ENCODE data around the gene CFAP20DC.
"Not testable (repeated sequence)": the region's sequence is repeated elsewhere in the genome, so short reads cannot be mapped to it uniquely, and the experiment has no call there.

Gene CFAP20DC

DNA sequence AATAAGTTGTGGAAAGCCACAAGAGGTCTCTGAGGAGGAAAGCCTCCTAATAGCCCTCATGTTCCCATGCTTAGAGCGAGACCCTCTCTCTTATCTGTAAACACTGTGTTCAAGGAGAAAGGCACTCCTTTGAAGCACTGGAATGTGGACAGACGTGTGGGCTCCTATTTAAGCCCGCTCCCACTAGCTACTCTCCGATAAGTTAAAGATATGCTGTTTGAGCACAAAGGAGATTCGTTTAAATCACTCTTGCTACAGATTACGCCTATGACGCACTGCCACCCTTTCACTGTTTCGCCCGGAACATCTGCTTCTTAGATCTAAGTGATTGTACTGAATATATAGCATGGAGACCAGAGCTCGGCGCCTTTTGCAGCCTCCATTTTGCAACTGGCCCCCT, 325.5 kb downstream of the CFAP20DC start:
- DNase-seq: no peak

DNA sequence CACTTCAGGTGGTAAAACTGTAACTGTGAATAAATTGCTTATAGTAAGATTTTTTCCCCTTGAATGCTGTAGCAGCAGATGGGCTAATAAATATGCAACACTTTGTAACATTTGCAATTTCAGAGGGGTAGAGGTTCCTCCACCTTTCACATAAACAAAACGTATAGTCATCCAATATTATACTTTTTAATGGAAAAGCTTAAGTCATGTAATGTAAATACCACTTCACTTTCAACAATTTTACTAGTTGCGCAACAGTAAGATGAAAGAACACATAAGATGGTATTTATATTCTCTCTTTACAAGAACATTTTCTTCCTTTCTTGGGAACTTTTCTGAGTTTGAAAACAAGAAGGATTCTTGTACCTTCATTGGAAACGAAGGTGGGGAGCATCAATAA, 326.7 kb downstream of the CFAP20DC start:
- DNase-seq: no peak

DNA sequence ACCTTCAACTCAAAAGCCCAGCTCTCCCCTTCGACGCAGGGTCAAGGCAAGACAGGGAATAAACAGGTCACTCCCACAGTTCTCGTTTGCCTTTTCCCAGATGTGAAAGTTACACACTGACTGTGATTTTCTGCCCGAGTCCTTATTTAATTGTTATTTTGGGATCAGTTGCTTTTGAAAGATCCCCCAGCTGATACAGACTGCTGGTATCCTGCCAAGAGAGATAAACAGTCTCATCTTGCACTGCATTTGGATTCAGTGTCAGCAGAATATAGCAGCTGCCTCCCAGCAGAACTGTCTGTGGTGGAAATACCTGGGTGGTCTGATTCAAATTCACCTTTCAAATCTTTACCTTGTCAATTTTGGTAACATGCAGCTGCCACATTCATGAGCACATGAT, 327.3 kb downstream of the CFAP20DC start:
- DNase-seq: no peak

DNA sequence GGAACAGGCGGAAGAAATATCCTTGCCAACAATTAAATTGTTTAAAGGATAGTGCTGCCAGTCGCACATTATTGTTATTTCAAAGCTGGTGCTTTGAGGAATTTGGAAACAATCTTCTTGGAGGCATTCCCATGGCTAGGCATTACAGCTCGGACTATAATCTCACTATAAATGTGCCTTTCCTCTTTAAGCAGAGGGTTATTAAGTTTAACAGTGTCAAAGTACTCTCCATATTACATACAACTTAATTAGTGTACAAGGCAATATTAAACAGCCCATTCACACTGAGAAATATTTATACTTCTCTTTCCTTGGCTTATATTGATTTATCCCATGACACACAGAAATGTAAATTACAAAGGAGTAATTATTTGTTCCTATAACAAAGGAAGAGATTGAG, 329.3 kb downstream of the CFAP20DC start:
- DNase-seq: no peak

DNA sequence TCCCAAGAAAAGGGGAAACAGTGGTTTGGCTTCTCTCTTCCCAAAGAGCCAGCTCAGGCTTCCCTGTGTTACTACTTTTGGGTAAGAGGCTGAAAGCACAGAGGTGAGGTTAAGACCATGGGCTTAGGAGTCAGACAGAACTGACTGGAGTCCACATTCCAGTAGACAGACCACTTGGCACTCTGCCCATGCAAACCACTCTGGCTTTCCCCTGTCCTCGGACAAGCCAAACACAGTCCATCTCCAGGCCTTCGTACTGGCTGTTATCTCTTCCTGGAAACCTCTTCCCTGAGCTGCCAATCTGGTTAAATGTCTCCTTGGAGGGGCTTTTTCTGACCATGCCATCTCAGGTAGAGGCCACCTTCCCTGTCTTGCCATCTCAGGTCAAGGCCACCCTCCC, 330.1 kb downstream of the CFAP20DC start:
- no peak for DNase-seq

DNA sequence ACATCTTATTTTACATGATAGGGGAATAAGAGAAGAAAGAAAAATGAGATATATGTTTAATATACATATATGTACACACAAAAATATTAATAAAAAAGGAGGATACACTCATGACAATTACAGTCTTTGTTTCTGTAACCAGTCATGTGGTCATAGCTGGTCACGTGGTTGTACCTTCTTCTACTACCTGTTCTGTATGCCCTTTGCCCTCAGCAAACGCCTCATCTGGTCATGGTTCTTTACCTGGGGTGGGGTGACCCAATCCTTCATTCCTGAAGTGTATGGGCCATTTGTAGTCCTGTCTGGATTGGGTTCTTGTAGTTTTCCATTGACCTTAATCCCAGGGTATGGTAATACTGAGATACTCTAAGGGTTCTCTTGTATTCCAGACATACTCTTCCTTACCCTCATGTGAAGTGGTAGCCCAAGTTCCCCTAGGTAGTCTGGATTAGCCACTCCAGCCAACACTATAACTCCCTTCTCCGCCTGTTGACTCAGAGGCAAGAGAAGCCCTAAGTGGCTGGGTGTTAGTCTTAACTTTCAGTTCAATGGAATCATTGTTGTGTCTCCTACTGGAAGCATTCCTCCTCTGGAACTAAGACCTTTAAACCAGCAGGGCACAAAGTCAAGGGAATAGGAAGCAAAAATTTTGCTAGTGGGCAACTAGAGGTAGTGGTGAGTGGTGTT, 336.0 kb downstream of the CFAP20DC start:
- no peak for DNase-seq

DNA sequence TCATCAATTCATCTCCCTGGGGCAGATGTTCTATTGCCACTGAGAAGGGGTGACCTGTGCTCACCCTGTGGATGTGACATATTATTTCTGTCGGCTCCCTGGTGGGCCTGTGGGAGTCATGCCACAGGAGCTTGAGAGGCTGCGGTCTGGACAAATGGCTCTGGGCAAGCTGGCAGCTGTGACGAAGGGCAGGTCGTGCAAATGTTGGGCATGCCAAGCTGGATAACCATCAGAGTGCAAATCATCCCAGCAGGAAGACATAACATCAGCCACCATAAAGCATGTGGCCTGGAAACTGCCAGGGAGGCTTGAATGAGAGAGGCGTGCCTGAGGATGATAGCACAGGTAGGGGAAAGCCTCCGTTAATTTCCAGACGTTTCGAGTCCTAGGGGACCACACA, 338.0 kb downstream of the CFAP20DC start:
- no peak for DNase-seq

DNA sequence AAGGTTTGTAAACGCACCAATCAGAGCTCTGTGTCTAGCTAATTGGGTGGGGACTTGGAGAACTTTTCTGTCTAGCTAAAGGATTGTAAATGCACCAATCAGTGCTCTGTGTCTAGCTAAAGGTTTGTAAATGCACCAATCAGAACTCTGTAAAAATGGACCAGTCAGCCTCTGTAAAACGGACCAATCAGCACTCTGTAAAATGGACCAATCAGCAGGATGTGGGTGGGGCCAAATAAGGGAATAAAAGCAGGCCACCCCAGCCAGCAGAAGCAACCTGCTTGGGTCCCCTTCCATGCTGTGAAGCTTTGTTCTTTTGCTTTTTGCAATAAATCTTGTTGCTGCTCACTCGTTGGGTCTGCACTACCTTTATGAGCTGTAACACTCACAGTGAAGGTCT, 340.8 kb downstream of the CFAP20DC start:
- DNase-seq: not testable (repeated sequence)

DNA sequence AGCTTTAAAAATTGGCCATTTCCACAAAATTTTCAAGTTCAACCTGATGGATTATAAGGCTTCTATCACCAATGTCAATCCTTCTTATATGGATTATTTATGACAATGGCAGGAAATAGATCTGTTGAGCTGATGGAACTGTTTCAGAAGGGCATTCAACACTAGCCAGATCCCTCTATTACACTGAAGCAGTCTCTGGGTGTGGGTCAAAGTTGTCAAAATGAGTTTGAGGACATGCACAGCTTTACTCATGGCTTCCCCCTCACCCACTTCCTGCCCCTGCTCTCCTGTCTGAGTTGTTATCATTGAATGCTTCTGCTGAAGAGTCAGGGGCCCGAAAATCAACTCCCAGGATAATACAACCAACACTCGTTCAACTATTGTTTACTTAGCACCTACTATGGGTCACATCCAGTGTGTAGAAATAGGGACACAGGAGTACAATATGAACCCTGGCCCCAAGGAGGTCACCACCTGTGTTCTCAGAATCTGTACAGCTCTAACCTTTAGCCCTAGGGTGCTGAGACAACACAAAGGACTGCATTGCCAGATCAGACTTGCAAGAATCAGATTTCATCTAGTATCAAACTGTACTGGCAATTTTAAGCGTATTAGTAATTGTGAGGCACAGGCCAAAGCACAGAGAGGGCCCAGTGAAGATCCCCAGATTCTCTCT, 341.6 kb downstream of the CFAP20DC start:
- no peak for DNase-seq

DNA sequence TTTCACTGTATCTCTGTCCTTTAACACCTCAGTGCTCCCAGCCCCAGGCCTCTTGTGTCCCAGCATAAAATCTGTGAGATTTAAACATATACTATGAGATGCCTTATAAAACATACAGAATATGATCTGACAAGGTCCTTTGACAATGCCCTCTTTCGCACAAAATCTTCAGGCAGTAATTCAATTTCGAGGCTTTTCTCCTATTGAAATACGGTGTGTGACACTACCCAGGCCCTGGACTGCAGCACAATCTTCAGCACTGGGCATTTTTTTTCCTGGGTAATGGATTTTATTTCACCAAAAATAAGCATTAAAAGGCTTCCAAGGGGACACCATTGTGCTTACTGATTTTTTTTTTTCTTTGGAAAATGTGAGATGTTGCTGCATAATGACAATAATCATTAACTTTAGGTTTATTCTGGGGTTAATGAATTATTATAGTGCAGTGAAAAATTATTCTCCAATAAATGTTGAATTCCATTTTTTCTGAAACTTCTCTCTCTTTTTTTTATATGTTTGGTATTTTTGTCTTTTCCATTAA, 342.4 kb downstream of the CFAP20DC start:
- no peak for DNase-seq

DNA sequence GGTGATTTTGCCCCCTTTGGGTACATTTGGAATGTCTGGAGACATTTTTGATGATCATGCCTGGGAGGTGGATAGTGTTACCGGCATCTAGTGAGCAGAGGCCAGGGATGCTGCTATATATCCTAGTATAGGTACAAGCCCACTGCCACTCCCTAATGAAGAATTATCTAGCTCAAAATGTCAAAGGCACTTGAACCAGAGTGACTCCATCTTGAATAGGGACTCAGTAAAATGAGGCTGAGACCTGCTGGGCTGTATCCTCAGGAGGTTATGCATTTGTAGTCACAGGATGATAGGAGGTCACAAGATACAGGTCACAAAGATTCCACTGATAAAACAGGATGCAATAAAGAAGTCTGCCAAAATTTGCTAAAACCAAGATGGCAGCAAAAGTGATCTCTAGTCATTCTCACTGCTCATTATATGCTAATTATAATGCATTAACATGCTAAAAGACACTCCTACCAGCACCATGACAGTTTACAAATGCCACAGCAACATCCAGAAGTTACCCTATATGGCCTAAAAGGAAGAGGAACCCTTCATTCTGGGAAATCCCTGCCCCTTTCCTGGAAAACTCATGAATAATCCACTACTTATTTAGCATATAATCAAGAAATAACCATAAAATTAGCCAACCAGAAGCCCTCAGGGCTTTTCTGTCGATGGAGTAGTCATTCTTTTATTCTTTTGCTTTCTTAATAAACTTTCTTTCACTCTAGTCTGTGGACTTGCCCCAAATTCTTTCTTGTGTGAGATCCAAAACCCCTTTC, 343.2 kb downstream of the CFAP20DC start:
- no peak for DNase-seq

DNA sequence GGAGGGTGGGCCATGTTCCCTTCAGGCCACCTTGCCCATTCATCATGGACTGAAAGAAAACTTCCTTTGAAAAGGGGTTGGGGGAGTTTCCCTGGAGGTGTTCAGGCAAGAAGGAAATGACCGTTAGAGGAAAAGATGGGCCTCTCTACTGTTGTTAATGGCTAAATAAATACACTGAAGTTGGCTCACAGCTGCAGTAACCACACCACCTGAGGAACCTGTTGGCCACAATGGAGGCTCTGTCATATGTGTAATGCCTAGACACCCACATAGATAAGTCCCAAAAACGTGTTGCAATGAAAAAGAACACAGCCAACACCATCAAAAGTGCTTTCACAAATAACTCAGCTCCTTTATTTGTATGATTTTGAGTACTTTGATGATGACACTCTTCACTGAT, 345.1 kb downstream of the CFAP20DC start:
- DNase-seq: no peak

DNA sequence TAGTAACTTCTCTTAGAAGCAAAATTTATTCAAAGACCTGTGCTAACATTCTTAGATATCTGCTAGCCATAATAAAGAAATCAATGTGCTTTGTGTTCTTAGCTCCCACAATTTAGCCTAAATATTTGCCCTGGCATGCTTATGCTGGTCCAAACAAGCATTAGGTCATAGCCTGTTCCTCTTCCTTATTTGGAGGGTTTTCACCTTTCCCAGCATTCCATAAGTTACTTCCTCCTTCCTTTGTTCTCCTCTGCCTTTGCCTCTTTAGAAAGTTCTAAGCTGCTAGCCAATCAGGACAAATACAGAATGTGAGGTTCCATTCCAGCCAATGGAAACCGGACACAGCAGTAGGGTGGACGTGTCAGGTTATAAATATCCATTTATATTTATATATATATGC, 345.5 kb downstream of the CFAP20DC start:
- not testable (repeated sequence) for DNase-seq

DNA sequence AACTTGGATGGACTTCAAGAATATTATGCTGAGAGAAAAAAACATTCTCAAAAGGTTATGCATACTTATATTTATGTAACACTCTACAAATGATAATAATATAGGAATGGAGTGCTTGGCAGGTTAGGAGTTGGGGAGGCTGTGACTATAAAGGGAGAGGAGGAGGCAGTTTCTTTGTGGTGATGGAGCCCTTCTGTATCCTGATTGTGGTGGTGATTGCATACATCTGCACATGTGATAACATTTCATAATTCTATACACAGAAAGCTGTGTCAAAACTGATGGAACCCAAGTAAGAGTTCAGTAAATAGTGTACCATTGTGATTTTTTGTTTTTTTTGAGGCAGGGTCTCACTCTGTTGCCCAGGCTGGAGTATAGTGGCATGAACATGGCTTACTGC, 351.6 kb downstream of the CFAP20DC start:
- DNase-seq: no peak

DNA sequence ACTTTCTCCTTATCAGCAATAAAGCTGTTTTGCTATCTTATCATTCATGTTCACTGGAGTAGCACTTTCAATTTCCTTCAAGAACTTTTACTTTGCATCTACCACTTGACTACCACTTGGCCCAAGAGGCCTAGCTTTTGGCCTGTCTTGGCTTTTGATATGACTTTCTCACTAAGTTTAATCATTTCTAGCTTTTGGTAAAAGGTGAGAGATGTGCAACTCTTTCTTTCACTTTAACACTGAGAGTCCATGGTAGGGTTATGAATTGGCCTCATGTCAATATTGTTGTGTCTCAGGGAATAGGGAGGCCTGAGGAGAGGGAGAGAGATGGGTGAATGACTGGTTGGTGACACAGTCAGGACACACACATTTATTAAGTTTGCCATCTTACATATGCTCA, 352.3 kb downstream of the CFAP20DC start:
- DNase-seq: no peak

DNA sequence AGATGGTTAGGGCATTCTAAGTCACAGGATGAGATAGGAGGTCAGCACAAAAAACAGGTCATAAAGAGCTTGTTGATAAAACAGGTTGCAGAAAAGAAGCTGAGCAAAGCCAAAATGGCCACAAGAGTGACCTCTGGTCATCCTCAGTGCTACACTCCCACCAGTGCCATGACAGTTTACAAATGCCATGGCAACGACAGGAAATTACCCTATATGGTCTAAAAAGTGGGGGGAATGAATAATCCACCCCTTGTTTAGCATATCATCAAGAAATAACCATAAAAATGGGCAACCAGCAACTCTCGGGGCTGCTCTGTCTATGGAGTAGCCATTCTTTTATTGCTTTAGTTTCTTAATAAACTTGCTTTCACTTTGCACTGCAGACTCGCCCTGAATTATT, 353.0 kb downstream of the CFAP20DC start:
- not testable (repeated sequence) for DNase-seq

DNA sequence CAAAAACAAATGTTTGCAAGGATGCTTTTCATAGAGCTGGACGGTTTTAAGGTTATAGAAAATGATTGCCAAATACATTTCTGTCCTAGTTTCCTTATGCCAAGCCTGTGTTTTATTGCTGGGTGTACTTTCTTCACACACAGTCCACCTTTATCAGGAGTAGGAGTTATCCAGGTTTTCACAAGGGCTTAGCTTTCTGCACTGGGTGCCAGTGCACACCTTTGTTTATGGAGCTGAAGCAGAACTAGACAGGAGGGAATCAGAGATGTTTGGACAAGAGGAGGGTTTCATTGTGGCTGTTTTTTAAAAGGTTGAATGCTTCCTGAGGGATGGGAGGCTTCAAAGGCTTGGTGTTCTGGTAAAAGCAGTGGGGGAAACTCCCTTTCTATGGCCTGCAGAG, 353.7 kb downstream of the CFAP20DC start:
- DNase-seq: no peak

DNA sequence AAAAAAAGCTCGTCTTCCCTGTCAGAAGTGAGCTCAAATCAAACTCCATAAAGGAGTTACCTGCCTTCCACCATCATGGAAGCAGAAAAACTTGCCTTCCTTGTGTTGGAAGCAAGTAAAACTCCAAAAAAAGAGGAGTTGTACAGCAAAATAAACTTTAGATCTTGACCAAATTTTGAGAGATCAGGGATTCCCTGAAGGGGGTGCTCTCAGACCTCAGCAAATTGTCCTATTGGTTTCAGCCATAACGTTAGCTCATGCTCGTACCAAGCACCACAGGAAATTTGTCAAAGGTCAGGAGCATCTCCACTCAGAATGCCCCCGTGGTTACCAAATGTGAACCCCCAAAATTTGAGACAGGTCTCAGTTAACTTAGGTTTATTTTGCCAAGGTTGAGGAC, 354.5 kb downstream of the CFAP20DC start:
- not testable (repeated sequence) for DNase-seq

DNA sequence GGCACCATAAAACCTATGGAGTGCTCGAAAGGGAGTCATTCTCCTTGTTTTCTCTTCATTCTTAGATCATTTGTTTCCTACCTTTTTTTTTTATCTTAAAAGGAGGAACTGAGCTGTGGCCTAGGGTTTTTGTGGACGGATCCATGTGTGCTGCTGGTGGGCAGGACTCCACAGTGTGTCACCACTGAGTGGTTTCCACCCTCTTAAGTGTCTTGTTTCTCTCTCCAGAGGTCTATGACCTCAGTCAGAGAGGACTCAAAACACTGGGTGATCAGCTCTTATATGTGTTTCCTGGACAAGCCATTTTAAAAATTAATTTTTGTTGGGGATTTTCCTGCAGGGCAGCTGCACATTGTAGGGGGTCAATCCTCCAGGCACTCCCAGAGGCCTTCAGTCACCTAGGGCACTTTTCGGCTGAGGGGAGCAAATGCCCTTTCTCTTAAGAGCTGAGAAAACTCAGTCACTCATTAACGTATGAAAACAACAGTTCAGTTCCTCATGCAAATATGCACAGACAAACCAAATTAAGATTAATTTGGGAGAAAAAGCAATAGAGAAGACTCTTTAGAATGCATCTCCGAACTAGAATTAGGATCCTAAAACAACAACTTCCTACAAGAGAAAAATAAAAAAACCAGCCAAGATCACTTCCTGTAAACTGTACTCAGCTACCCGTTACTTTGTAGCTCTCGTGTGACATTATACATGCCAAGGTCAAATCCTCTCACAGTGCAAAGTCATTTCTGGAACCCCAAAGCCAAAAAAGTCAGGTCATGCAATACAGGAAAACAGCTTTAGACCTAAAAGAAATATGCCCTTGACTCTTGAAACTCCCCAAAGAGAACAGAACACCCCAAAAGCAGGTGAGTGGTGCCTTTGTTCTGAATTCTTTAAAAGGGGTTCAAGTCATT, 355.6 kb downstream of the CFAP20DC start:
- no peak for DNase-seq

DNA sequence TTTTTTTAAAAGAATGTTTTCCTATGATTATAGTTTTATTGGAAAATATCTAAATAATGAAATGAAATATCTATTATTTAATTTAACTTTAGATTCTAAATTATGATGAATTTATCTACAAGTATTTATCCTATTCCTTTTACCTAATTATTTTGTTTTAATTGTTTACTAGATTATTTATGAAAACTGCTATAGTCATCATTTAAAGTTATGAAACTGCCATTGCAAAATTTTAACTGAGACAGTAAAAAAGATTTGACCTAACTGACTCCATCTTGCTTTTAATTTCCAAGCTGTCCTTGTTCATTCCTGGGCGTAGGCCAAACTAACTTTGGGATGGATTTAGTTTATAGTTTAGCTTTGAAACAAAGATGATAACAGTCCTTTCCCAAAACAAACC, 357.3 kb downstream of the CFAP20DC start:
- DNase-seq: no peak

Data from AML-193 (cell line).